Smooth muscle cell (in vitro differentiated cells): Measurements from ENCODE around the gene ADAD1. TPM values are rescaled to one million over a fixed set of nuclear protein-coding genes. Genes with fewer than 3 reads are reported as not detected.

Source experiments
- DNase-seq: peaks from one replicate; lab custom pipeline; 2025; ENCODE audit not compliant: unreplicated experiment; lab: John Stamatoyannopoulos, UW
- H2AFZ ChIP-seq: fragments of 200-600 bp; sonication (generic); 2 replicates; pipeline ENCODE4 v1.6.0; 2016; ENCODE audit warnings: antibody characterized with exemption, low read depth, mild to moderate bottlenecking
- H3F3A ChIP-seq: fragments of 200-600 bp; sonication (generic); 2 replicates; pipeline ENCODE4 v1.6.0; 2017; ENCODE audit warnings: antibody characterized with exemption, low read depth
- H3K27ac ChIP-seq: fragments of 200-600 bp; sonication (generic); 2 replicates; pipeline ENCODE4 v1.5.1; 2016; ENCODE audit warnings: low read depth, mild to moderate bottlenecking
- H3K27me3 ChIP-seq: fragments of 200-600 bp; sonication (generic); 2 replicates; pipeline ENCODE4 v1.6.1; 2016; ENCODE audit warnings: low read depth, mild to moderate bottlenecking
- H3K36me3 ChIP-seq: fragments of 200-600 bp; sonication (generic); 2 replicates; pipeline ENCODE4 v1.5.1; 2016; ENCODE audit warnings: low read depth
- H3K4me1 ChIP-seq: fragments of 200-600 bp; sonication (generic); 2 replicates; pipeline ENCODE4 v1.5.1; 2016; ENCODE audit warnings: low read depth
- H3K4me2 ChIP-seq: fragments of 200-600 bp; sonication (generic); 2 replicates; pipeline ENCODE4 v1.6.0; 2016; ENCODE audit warnings: mild to moderate bottlenecking
- H3K4me3 ChIP-seq: fragments of 200-600 bp; sonication (generic); 2 replicates; pipeline ENCODE4 v1.5.1; 2016; ENCODE audit warnings: mild to moderate bottlenecking
- H3K79me2 ChIP-seq: fragments of 200-600 bp; sonication (generic); 2 replicates; pipeline ENCODE4 v1.6.0; 2016; ENCODE audit warnings: low read depth, mild to moderate bottlenecking
- H3K9ac ChIP-seq: fragments of 200-600 bp; sonication (generic); 2 replicates; pipeline ENCODE4 v1.6.0; 2016; ENCODE audit warnings: low read depth
- H3K9me3 ChIP-seq: fragments of 200-600 bp; sonication (generic); replicated peaks from 2 replicates; pipeline ENCODE4 v1.5.1; 2016; ENCODE audit warnings: low read depth
- H4K20me1 ChIP-seq: fragments of 200-600 bp; sonication (generic); 2 replicates; pipeline ENCODE4 v1.6.0; 2016; ENCODE audit warnings: low read depth
- CTCF ChIP-seq: fragments of 200-600 bp; sonication (generic); IDR thresholded peaks from 2 replicates; pipeline ENCODE4 v1.5.1; 2017; ENCODE audit warnings: borderline replicate concordance, mild to moderate bottlenecking, antibody characterized with exemption; ENCODE audit not compliant: insufficient read depth, poor library complexity, severe bottlenecking
- WGBS: methylation state at CpG from one replicate; pipeline ENCODE4 v1.1.7; 2016; ENCODE audit warnings: low lambda C conversion rate; 5-methylcytosine and 5-hydroxymethylcytosine counted together
- polyA plus RNA-seq: library from polyadenylated mRNA; unstranded; fragments of >200 nt; fragmentation: Nextera tagmentation; extraction: Ambion mirVana; gene quantifications from 2 replicates; pipeline ENCODE4 v1.2.1, GENCODE V29; 2016
- total RNA-seq: library from RNA; depleted of rRNA; stranded (reverse); fragments of >200 nt; gene quantifications from 2 replicates; pipeline ENCODE4 v1.2.3, GENCODE V29; 2014

Gene ADAD1
- total and polyA plus RNA-seq, 2 experiments from 2014 or later = not detected

- Histone ChIP-seq H3K4me1 (no peaks in the 10 kb centered on the region), H3K4me2 (no peak overlapping the region), H3K79me2 (no peaks in the 10 kb centered on the region), H3F3A (no peaks in the 10 kb centered on the region), H3K27ac (no peak overlapping the region), H3K4me3 (no peak overlapping the region), H3K9me3 (no peaks in the 10 kb centered on the region), H3K9ac (no peak overlapping the region), H3K27me3 (no peaks in the 10 kb centered on the region), H4K20me1 (no peaks in the 10 kb centered on the region), H2AFZ (no peak overlapping the region), H3K36me3 (no peaks in the 10 kb centered on the region)
- DNase-seq = no peak
- 96% methylated on average over 44 of the region's 44 CpGs for WGBS
- TF ChIP-seq CTCF = no peak
Observed at GRCh38 chr4:122379239-122379638, 428 bp downstream of the ADAD1 start.

GRCh38 chr4:122383341-122383740 is 4.5 kb downstream of the ADAD1 start:
- 46% methylated on average over 4 of the region's 4 CpGs for WGBS
- Histone ChIP-seq H3K4me1 (no peaks in the 10 kb centered on the region), H3F3A (no peaks in the 10 kb centered on the region), H2AFZ (no peak overlapping the region), H3K36me3 (no peaks in the 10 kb centered on the region), H3K27ac (no peak overlapping the region), H4K20me1 (no peaks in the 10 kb centered on the region), H3K4me2 (no peak overlapping the region), H3K27me3 (no peaks in the 10 kb centered on the region), H3K9ac (no peak overlapping the region), H3K4me3 (no peak overlapping the region), H3K9me3 (no peaks in the 10 kb centered on the region), H3K79me2 (no peaks in the 10 kb centered on the region)
- DNase-seq = no peak
- TF ChIP-seq CTCF = no peak

GRCh38 chr4:122384245-122384644 is 5.4 kb downstream of the ADAD1 start:
- no peak overlapping the region for H2AFZ ChIP-seq
- H3K4me2 ChIP-seq = no peak overlapping the region
- H3K4me3 ChIP-seq = no peak overlapping the region
- TF ChIP-seq CTCF = no peak
- no peak overlapping the region for H3K9ac ChIP-seq
- H3K79me2 ChIP-seq = no peaks in the 10 kb centered on the region
- no peaks in the 10 kb centered on the region for H3F3A ChIP-seq
- no peaks in the 10 kb centered on the region for H4K20me1 ChIP-seq
- H3K9me3 ChIP-seq = peaks cover 6% of the 10 kb centered on the region
- no peak for DNase-seq
- H3K27me3 ChIP-seq = no peaks in the 10 kb centered on the region
- H3K4me1 ChIP-seq = no peaks in the 10 kb centered on the region
- no peak overlapping the region for H3K27ac ChIP-seq
- 81% methylated on average over 2 of the region's 2 CpGs for WGBS
- no peaks in the 10 kb centered on the region for H3K36me3 ChIP-seq

- H3K4me3 ChIP-seq = no peak overlapping the region
- no peaks in the 10 kb centered on the region for H4K20me1 ChIP-seq
- no peak for TF ChIP-seq CTCF
- H2AFZ ChIP-seq = no peak overlapping the region
- H3K27me3 ChIP-seq = no peaks in the 10 kb centered on the region
- no peak for DNase-seq
- 50% methylated on average over 1 of the region's 1 CpG for WGBS
- no peak overlapping the region for H3K27ac ChIP-seq
- no peaks in the 10 kb centered on the region for H3K79me2 ChIP-seq
- no peaks in the 10 kb centered on the region for H3F3A ChIP-seq
- H3K9ac ChIP-seq = no peak overlapping the region
- H3K4me2 ChIP-seq = no peak overlapping the region
- no peaks in the 10 kb centered on the region for H3K36me3 ChIP-seq
- peaks cover 6% of the 10 kb centered on the region for H3K9me3 ChIP-seq
- no peaks in the 10 kb centered on the region for H3K4me1 ChIP-seq
Observed at GRCh38 chr4:122393276-122393675, 14.5 kb downstream of the ADAD1 start.
